ENCODE measurements around the gene LRP1-AS.

DNA sequence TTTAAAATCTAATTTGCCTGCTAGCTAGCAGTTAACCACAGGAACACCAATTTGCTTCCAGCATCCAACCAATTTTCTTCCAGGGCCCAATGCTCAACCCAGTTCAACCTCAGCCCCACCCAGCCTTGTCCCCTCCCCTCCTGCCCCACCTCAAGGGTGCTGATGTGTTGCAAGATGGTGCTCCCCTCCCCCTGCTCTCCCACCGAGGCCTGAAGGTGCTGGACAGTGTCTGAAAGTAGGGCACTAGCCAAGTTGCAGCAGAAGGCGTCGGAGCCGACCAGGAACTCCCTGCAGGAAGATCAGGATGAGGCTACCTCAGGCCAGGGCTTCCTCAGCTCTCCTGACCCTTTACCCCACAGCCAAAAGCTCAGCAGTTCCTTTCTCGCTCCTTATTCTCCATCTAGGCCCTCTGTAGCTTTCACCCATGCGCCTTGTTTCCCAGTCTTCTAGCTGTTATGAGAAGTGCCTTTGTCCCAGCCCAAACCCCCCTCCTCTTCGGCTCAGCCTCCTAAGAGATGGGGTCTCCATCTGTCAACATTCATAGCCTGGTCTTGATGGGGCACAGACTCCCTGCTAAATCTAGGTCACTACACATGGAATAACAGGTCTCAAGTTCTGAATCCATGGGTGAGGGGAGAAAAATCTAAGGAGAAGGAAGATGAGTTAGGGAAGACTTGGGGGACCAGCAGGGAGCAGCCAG, 39.8 kb downstream of the LRP1-AS start:
- TF ChIP-seq, protein P1, sequence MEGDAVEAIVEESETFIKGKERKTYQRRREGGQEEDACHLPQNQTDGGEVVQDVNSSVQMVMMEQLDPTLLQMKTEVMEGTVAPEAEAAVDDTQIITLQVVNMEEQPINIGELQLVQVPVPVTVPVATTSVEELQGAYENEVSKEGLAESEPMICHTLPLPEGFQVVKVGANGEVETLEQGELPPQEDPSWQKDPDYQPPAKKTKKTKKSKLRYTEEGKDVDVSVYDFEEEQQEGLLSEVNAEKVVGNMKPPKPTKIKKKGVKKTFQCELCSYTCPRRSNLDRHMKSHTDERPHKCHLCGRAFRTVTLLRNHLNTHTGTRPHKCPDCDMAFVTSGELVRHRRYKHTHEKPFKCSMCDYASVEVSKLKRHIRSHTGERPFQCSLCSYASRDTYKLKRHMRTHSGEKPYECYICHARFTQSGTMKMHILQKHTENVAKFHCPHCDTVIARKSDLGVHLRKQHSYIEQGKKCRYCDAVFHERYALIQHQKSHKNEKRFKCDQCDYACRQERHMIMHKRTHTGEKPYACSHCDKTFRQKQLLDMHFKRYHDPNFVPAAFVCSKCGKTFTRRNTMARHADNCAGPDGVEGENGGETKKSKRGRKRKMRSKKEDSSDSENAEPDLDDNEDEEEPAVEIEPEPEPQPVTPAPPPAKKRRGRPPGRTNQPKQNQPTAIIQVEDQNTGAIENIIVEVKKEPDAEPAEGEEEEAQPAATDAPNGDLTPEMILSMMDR (IDR thresholded peaks at IDR 0.05) = no peak
- no peak for TF ChIP-seq POLR2AphosphoS5 (IDR thresholded peaks at IDR 0.05)
- no peak for TF ChIP-seq POLR2A (IDR thresholded peaks at IDR 0.05; ENCODE audit: low read depth)
- no peak for TF ChIP-seq EP300 (IDR thresholded peaks at IDR 0.05)
